ENCODE data around the gene OR4D2. TPM values are rescaled to one million over a fixed set of nuclear protein-coding genes. Genes with fewer than 3 reads are reported as not detected.

The OR4D2 gene
- total RNA-seq, 1 experiment from 2014 or later = not detected

Other genes starting within 250 kb of the OR4D2 start
- 0.71 and 2.6 TPM in 2 replicates for gene CUEDC1, start 211.6 kb upstream of the OR4D2 start, total RNA-seq (2014; rRNA removed; shearing (Covaris generic); ENCODE audit: low replicate concordance)
- gene VEZF1, start 178.7 kb upstream of the OR4D2 start, total RNA-seq (2014; rRNA removed; shearing (Covaris generic); ENCODE audit: low replicate concordance) = 32.6 and 53.4 TPM in 2 replicates
- 347 and 387 TPM in 2 replicates for gene SRSF1, start 159.7 kb upstream of the OR4D2 start, total RNA-seq (2014; rRNA removed; shearing (Covaris generic); ENCODE audit: low replicate concordance)
- gene DYNLL2, start 83.6 kb upstream of the OR4D2 start, total RNA-seq (2014; rRNA removed; shearing (Covaris generic); ENCODE audit: low replicate concordance) = 18.2 and 22.7 TPM in 2 replicates
- gene OR4D1, start 18.6 kb upstream of the OR4D2 start, total RNA-seq (2014; rRNA removed; shearing (Covaris generic); ENCODE audit: low replicate concordance) = not detected in 2 replicates
- not detected in 2 replicates for gene EPX, start 25.7 kb downstream of the OR4D2 start, total RNA-seq (2014; rRNA removed; shearing (Covaris generic); ENCODE audit: low replicate concordance)
- 17.5 and 20.8 TPM in 2 replicates for gene MKS1, start 52.3 kb downstream of the OR4D2 start, total RNA-seq (2014; rRNA removed; shearing (Covaris generic); ENCODE audit: low replicate concordance)
- 0.36 TPM in 1 of 2 replicates, not detected in the other for gene LPO, start 71.6 kb downstream of the OR4D2 start, total RNA-seq (2014; rRNA removed; shearing (Covaris generic); ENCODE audit: low replicate concordance)
- not detected in 2 replicates for gene MPO, start 114.0 kb downstream of the OR4D2 start, total RNA-seq (2014; rRNA removed; shearing (Covaris generic); ENCODE audit: low replicate concordance)
- 7.8 and 14.0 TPM in 2 replicates for gene TSPOAP1, start 161.8 kb downstream of the OR4D2 start, total RNA-seq (2014; rRNA removed; shearing (Covaris generic); ENCODE audit: low replicate concordance)
- gene SUPT4H1, start 185.2 kb downstream of the OR4D2 start, total RNA-seq (2014; rRNA removed; shearing (Covaris generic); ENCODE audit: low replicate concordance) = 50.2 and 64.7 TPM in 2 replicates